Activated T-cell treated with anti-CD3 and anti-CD28 coated beads, Interleukin-2, amount 50 U/mL, for 24 hours (primary cell): Measurements from ENCODE around the gene IGF1.
A peak's percentile ranks its signal among the peaks of the same experiment; 100 is the strongest.

Experiments used
- DNase-seq: peaks from one replicate; pipeline ENCODE4 v3.0.0-alpha.2; 2020
- H3K27ac Mint-ChIP-seq: 2 replicates; pipeline ENCODE4 v1.8.0; 2020; ENCODE audit warnings: mild to moderate bottlenecking, mixed read lengths
- H3K27me3 Mint-ChIP-seq: 2 replicates; pipeline ENCODE4 v1.8.0; 2020; ENCODE audit warnings: mixed read lengths
- H3K36me3 Mint-ChIP-seq: 2 replicates; pipeline ENCODE4 v1.8.0; 2020; ENCODE audit warnings: low read depth, mixed read lengths
- H3K4me1 Mint-ChIP-seq: 2 replicates; pipeline ENCODE4 v1.8.0; 2020; ENCODE audit warnings: low read depth, mixed read lengths
- H3K4me3 Mint-ChIP-seq: 2 replicates; pipeline ENCODE4 v1.8.0; 2020; ENCODE audit warnings: mild to moderate bottlenecking, moderate library complexity, mixed read lengths
- H3K9me3 Mint-ChIP-seq: 2 replicates; pipeline ENCODE4 v1.8.0; 2020; ENCODE audit warnings: mixed read lengths

The IGF1 gene

GRCh38 chr12:102479939-102480338, 424 bp downstream of the IGF1 start:
- H3K36me3 Mint-ChIP-seq, result no peaks in the 10 kb centered on the region
- H3K27me3 Mint-ChIP-seq, result peaks cover 4% of the 10 kb centered on the region
- H3K4me3 Mint-ChIP-seq, result no peak overlapping the region
- no peaks in the 10 kb centered on the region for H3K9me3 Mint-ChIP-seq
- DNase-seq, result no peak
- H3K4me1 Mint-ChIP-seq, result peaks cover 50% of the 10 kb centered on the region
- no peak overlapping the region for H3K27ac Mint-ChIP-seq

- Mint-ChIP-seq H3K9me3 (no peaks in the 10 kb centered on the region), H3K4me1 (peaks cover 50% of the 10 kb centered on the region), H3K4me3 (no peak overlapping the region), H3K36me3 (no peaks in the 10 kb centered on the region), H3K27me3 (peaks cover 5% of the 10 kb centered on the region), H3K27ac (no peak overlapping the region)
- DNase-seq, result no peak
These were observed 1.1 kb downstream of the IGF1 start for GRCh38 chr12:102479099-102479885.

- Mint-ChIP-seq H3K27me3 (peaks cover 8% of the 10 kb centered on the region), H3K9me3 (no peaks in the 10 kb centered on the region), H3K27ac (no peak overlapping the region), H3K4me1 (peaks cover 50% of the 10 kb centered on the region), H3K36me3 (no peaks in the 10 kb centered on the region), H3K4me3 (no peak overlapping the region)
- no peak for DNase-seq
These were observed 1.8 kb downstream of the IGF1 start for GRCh38 chr12:102478405-102479098.

DNA sequence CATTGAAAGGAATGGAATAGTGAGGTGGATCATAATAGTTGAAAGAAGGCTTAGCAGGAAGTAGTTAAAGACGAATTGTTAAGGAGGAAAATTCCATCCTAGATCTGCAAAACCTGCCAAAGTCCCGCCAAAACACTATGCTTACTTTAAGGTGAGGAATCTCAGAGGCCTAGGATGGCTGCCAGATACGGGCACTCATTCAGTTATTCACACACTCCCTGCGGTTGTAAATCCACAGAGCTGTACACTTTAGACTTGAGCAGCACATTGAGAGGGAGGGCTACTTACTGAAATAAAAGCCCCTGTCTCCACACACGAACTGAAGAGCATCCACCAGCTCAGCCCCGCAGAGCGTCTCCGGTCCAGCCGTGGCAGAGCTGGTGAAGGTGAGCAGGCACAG, 5.0 kb downstream of the IGF1 start:
- Mint-ChIP-seq H3K4me1 (peaks cover 32% of the 10 kb centered on the region), H3K27ac (no peak overlapping the region), H3K27me3 (peaks cover 8% of the 10 kb centered on the region), H3K4me3 (no peak overlapping the region), H3K36me3 (no peaks in the 10 kb centered on the region), H3K9me3 (no peaks in the 10 kb centered on the region)
- DNase-seq, result no peak

- Mint-ChIP-seq H3K27me3 (peaks cover 8% of the 10 kb centered on the region), H3K27ac (peak overlapping the region; percentile 56), H3K36me3 (no peaks in the 10 kb centered on the region), H3K4me1 (peaks cover 32% of the 10 kb centered on the region), H3K9me3 (no peaks in the 10 kb centered on the region), H3K4me3 (no peak overlapping the region)
- DNase-seq, result no peak
These were observed 5.8 kb downstream of the IGF1 start for GRCh38 chr12:102474438-102475064.

DNA sequence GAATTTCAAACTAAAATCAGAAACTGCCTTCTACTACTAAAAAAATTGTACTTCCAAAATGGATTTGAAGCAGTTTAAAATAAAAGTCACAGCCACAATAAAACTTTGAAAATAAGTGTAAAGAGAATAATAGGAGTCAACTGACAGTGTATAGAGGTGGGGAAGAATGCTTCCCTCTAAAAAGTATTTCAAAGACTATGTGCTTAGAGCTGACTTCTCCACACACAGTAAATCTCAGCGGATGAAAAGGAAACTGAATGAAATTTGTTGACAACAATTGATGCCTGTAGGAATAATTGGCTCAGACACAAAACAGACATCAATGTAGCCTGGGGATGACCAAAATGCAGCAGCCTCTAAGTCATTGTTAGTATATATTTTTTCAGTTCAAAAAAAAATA, 7.9 kb downstream of the IGF1 start:
- peaks cover 20% of the 10 kb centered on the region for H3K27me3 Mint-ChIP-seq
- no peaks in the 10 kb centered on the region for H3K36me3 Mint-ChIP-seq
- H3K9me3 Mint-ChIP-seq, result no peaks in the 10 kb centered on the region
- H3K27ac Mint-ChIP-seq, result no peak overlapping the region
- peaks cover 29% of the 10 kb centered on the region for H3K4me1 Mint-ChIP-seq
- H3K4me3 Mint-ChIP-seq, result no peak overlapping the region
- DNase-seq, result no peak

GRCh38 chr12:102471556-102471955, 8.8 kb downstream of the IGF1 start:
- no peak for DNase-seq
- Mint-ChIP-seq H3K9me3 (no peaks in the 10 kb centered on the region), H3K27me3 (peaks cover 17% of the 10 kb centered on the region), H3K4me3 (no peak overlapping the region), H3K36me3 (no peaks in the 10 kb centered on the region), H3K4me1 (peaks cover 19% of the 10 kb centered on the region), H3K27ac (no peak overlapping the region)

DNA sequence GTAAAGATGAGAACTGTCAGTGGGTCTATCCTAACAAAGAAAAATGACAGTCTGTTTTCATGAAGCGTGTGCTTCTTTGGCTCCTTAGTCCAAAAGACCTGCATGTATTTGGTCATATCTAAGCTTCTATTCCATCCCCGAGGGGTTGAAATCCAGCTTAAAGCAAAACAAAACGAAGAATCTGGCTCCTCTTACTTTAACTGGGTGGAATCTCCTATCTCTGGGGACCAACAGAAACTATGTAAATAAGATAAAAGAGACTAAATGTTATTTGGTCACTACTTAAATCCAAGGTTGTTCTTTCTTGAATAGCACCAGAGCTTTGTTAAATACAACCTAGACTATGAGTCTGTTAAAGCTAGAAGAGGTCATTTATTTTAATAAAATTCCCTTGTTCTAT, 9.4 kb downstream of the IGF1 start:
- no peaks in the 10 kb centered on the region for H3K36me3 Mint-ChIP-seq
- peaks cover 21% of the 10 kb centered on the region for H3K27me3 Mint-ChIP-seq
- H3K27ac Mint-ChIP-seq, result no peak overlapping the region
- no peak for DNase-seq
- H3K4me1 Mint-ChIP-seq, result peaks cover 16% of the 10 kb centered on the region
- no peak overlapping the region for H3K4me3 Mint-ChIP-seq
- no peaks in the 10 kb centered on the region for H3K9me3 Mint-ChIP-seq

GRCh38 chr12:102468261-102468915, 12.0 kb downstream of the IGF1 start:
- Mint-ChIP-seq H3K4me1 (no peaks in the 10 kb centered on the region), H3K36me3 (no peaks in the 10 kb centered on the region), H3K27me3 (peaks cover 17% of the 10 kb centered on the region), H3K9me3 (no peaks in the 10 kb centered on the region), H3K4me3 (no peak overlapping the region), H3K27ac (no peak overlapping the region)
- DNase-seq, result no peak

- Mint-ChIP-seq H3K27me3 (peaks cover 23% of the 10 kb centered on the region), H3K4me1 (peaks cover 2% of the 10 kb centered on the region), H3K9me3 (no peaks in the 10 kb centered on the region), H3K4me3 (no peak overlapping the region), H3K27ac (no peak overlapping the region), H3K36me3 (no peaks in the 10 kb centered on the region)
- no peak for DNase-seq
These were observed 14.4 kb downstream of the IGF1 start for GRCh38 chr12:102465762-102466560.

DNA sequence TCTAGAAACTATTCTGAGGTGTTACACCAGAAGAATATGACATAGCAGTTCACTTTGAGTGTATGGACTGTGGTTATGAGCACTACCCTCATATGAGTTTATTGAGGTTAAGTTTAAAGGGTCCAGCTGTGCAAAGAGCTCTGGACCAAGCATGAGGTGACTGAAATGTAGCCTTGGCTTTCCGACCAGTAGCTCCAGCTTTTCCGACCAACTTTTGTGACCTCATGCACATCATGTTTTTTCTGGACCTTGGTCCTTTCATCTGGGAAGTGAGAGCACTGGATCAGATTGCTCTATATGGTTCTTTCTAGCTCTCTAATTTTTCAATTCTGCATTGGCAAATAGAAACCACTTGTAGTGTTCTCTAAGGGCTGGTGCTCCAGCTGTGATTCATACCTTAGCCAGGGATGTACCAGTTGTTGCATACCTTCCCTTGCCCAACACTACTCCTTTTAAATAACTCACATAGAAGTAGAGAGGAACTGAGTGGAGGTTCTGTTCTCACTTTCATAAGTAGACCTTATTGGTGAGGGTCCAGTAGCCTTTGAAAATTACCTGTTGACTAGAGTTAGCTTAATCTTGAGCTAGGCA, 16.6 kb downstream of the IGF1 start:
- Mint-ChIP-seq H3K27ac (no peak overlapping the region), H3K27me3 (peaks cover 24% of the 10 kb centered on the region), H3K36me3 (no peaks in the 10 kb centered on the region), H3K9me3 (no peaks in the 10 kb centered on the region), H3K4me1 (peaks cover 2% of the 10 kb centered on the region), H3K4me3 (no peak overlapping the region)
- no peak for DNase-seq

GRCh38 chr12:102462795-102463465, 17.4 kb downstream of the IGF1 start:
- H3K4me1 Mint-ChIP-seq, result peaks cover 2% of the 10 kb centered on the region
- H3K4me3 Mint-ChIP-seq, result no peak overlapping the region
- no peaks in the 10 kb centered on the region for H3K9me3 Mint-ChIP-seq
- H3K27me3 Mint-ChIP-seq, result peaks cover 23% of the 10 kb centered on the region
- DNase-seq, result no peak
- H3K27ac Mint-ChIP-seq, result no peak overlapping the region
- no peaks in the 10 kb centered on the region for H3K36me3 Mint-ChIP-seq

- Mint-ChIP-seq H3K27ac (no peak overlapping the region), H3K27me3 (peaks cover 19% of the 10 kb centered on the region), H3K4me3 (no peak overlapping the region), H3K4me1 (peaks cover 2% of the 10 kb centered on the region), H3K9me3 (no peaks in the 10 kb centered on the region), H3K36me3 (no peaks in the 10 kb centered on the region)
- DNase-seq, result no peak
These were observed 18.0 kb downstream of the IGF1 start for GRCh38 chr12:102462386-102462785.
